HCT116 (cell line): ENCODE measurements around the gene ZNF423. TPM values are rescaled to one million over a fixed set of nuclear protein-coding genes. Genes with fewer than 3 reads are reported as not detected.

Source experiments
- ATAC-seq: fragments of 200-7000 bp; cut with Tn5 transposase; 2 replicates; pipeline ENCODE4 v1.9.1; 2020; ENCODE audit warnings: mild to moderate bottlenecking, moderate library complexity
- BruUV-seq: library from RNA; stranded (reverse); fragments of 400-500 nt; replicated peaks from 2 replicates; lab custom pipeline; 2021; lab: Mats Ljungman, UMichigan
- CTCF ChIA-PET: fragments of 300-600 bp; sonication (Branson Sonifier 250); formaldehyde crosslinking; loops from one replicate; lab custom pipeline; 2021; ENCODE audit warnings: antibody characterized with exemption; lab: Charles Lee
- POLR2A ChIA-PET: fragments of 300-600, 350-600 bp; sonication (Branson Sonifier 250); formaldehyde crosslinking; loops from one replicate; lab custom pipeline; 2021; ENCODE audit warnings: antibody characterized with exemption; lab: Charles Lee
- RAD21 ChIA-PET, 2 experiments: fragments of 300-600 bp; sonication (Branson Sonifier 250); formaldehyde crosslinking; loops; one replicate each; lab custom pipeline; 2023; ENCODE audit warnings: low total read pairs in 2 of 2; ENCODE audit not compliant: uncharacterized antibody in 2 of 2, unreplicated experiment in 2 of 2, low non-redundant PET in 1 of 2; lab: Charles Lee
- DNase-seq: peaks from one replicate; pipeline ENCODE4 v3.0.0-alpha.2; 2010; ENCODE audit warnings: low read depth, low spot score
- H2AFZ ChIP-seq: fragments of 200-600 bp; shearing (Covaris generic), sonication (generic); 2 replicates; pipeline ENCODE4 v1.6.1; 2017; ENCODE audit warnings: low read depth, mixed run types, mixed read lengths, antibody characterized with exemption, low read length; ENCODE audit not compliant: poor library complexity, severe bottlenecking
- H3K27ac ChIP-seq: 2 replicates; pipeline ENCODE4 v1.5.1; 2012; ENCODE audit warnings: low read depth, low read length
- H3K27me3 ChIP-seq: fragments of 200-600 bp; sonication (generic); 2 replicates; pipeline ENCODE4 v1.6.1; 2016; ENCODE audit warnings: mixed run types, low read length, mixed read lengths; ENCODE audit not compliant: insufficient read depth
- H3K36me3 ChIP-seq, 2 experiments: fragments of 200-500 bp in 1 of 2; fragments of 200-600 bp in 1 of 2; sonication (Bioruptor generic) in 1 of 2; sonication (generic) in 1 of 2; 2 replicates each; pipeline versions ENCODE4 v1.5.1 to v1.6.1; 2014 to 2016; ENCODE audit warnings: low read length in 2 of 2, inconsistent platforms in 1 of 2, mixed read lengths in 1 of 2, mixed run types in 1 of 2; ENCODE audit not compliant: insufficient read depth in 2 of 2, control insufficient read depth in 1 of 2
- H3K4me1 ChIP-seq, 2 experiments: fragments of 200-600 bp in 1 of 2; sonication (generic) in 1 of 2; 2 replicates each; pipeline versions ENCODE4 v1.5.1 to v1.6.1; 2012 to 2017; ENCODE audit warnings: low read length in 2 of 2, inconsistent platforms in 1 of 2, mild to moderate bottlenecking in 1 of 2, mixed read lengths in 1 of 2, mixed run types in 1 of 2, moderate library complexity in 1 of 2; ENCODE audit not compliant: insufficient read depth in 2 of 2, control insufficient read depth in 1 of 2
- H3K4me2 ChIP-seq: fragments of 200-600 bp; sonication (generic); 2 replicates; pipeline ENCODE4 v1.6.1; 2017; ENCODE audit warnings: mixed run types, low read length, mixed read lengths
- H3K4me3 ChIP-seq, 2 experiments: fragments of 200-600 bp in 1 of 2; sonication (generic) in 1 of 2; replicated peaks in 1 of 2; 2 replicates each; pipeline ENCODE4 v1.5.1; 2011 to 2016; ENCODE audit warnings: low read length in 2 of 2, control low read depth in 1 of 2, low read depth in 1 of 2, mild to moderate bottlenecking in 1 of 2, mixed read lengths in 1 of 2, mixed run types in 1 of 2
- H3K79me2 ChIP-seq: fragments of 200-600 bp; sonication (generic); 2 replicates; pipeline ENCODE4 v1.6.1; 2017; ENCODE audit warnings: mild to moderate bottlenecking, mixed run types, low read length, moderate library complexity, mixed read lengths; ENCODE audit not compliant: insufficient read depth
- H3K9ac ChIP-seq: fragments of 200-600 bp; sonication (generic); 2 replicates; pipeline ENCODE4 v1.6.1; 2016; ENCODE audit warnings: low read length, mixed read lengths
- H3K9me2 ChIP-seq: fragments of 200-600 bp; sonication (generic), shearing (Covaris generic); 2 replicates; pipeline ENCODE4 v1.6.1; 2017; ENCODE audit warnings: mixed run types, mild to moderate bottlenecking, moderate library complexity; ENCODE audit not compliant: insufficient read depth
- H3K9me3 ChIP-seq, 2 experiments: fragments of 200-500 bp in 1 of 2; fragments of 200-600 bp in 1 of 2; sonication (Bioruptor generic) in 1 of 2; sonication (generic) in 1 of 2; 2 replicates each; pipeline ENCODE4 v1.6.1; 2014 to 2017; ENCODE audit warnings: low read length in 2 of 2, mixed read lengths in 2 of 2, inconsistent platforms in 1 of 2, low read depth in 1 of 2, mild to moderate bottlenecking in 1 of 2, mixed run types in 1 of 2, moderate library complexity in 1 of 2; ENCODE audit not compliant: control insufficient read depth in 1 of 2, insufficient read depth in 1 of 2
- H4K20me1 ChIP-seq: fragments of 200-600 bp; sonication (generic), shearing (Covaris generic); 2 replicates; pipeline ENCODE4 v1.6.1; 2017; ENCODE audit warnings: mixed run types, mild to moderate bottlenecking, moderate library complexity; ENCODE audit not compliant: insufficient read depth
- ATF3 ChIP-seq: IDR thresholded peaks from 2 replicates; pipeline ENCODE4 v1.6.1; 2012
- CBX3 ChIP-seq: IDR thresholded peaks from 2 replicates; pipeline ENCODE4 v1.6.1; 2012; ENCODE audit warnings: low read depth
- CEBPB ChIP-seq: IDR thresholded peaks from 2 replicates; pipeline ENCODE4 v1.6.1; 2012; ENCODE audit warnings: low read depth
- CTCF ChIP-seq, 3 experiments: fragments of 200-600 bp in 1 of 3; sonication (generic) in 1 of 3; IDR thresholded peaks in 2 of 3; conservative IDR thresholded peaks in 1 of 3; 2 replicates each; pipeline ENCODE4 v1.5.1; 2012 to 2017; ENCODE audit warnings: low read depth in 2 of 3, low read length in 2 of 3, antibody characterized with exemption in 1 of 3, borderline replicate concordance in 1 of 3, control low read depth in 1 of 3, mild to moderate bottlenecking in 1 of 3, mixed read lengths in 1 of 3, mixed run types in 1 of 3, moderate library complexity in 1 of 3; ENCODE audit not compliant: insufficient read depth in 1 of 3
- EGR1 ChIP-seq: IDR thresholded peaks from 2 replicates; pipeline ENCODE4 v1.6.1; 2012; ENCODE audit warnings: low read depth
- ELF1 ChIP-seq: IDR thresholded peaks from 2 replicates; pipeline ENCODE4 v1.6.1; 2012; ENCODE audit warnings: low read depth, borderline replicate concordance
- EZH2 ChIP-seq: fragments of 200-600 bp; sonication (generic); IDR thresholded peaks from 2 replicates; pipeline ENCODE4 v1.6.1; 2017; ENCODE audit warnings: antibody characterized with exemption, mixed run types
- FOSL1 ChIP-seq: IDR thresholded peaks from 2 replicates; pipeline ENCODE4 v1.6.1; 2012; ENCODE audit warnings: low read depth
- JUND ChIP-seq: IDR thresholded peaks from 2 replicates; pipeline ENCODE4 v1.6.1; 2012
- POLR2A ChIP-seq: IDR thresholded peaks from 2 replicates; pipeline ENCODE4 v1.7.0; 2011; ENCODE audit warnings: borderline replicate concordance; ENCODE audit not compliant: insufficient read depth, insufficient read length; ENCODE audit errors: extremely low read depth
- POLR2AphosphoS5 ChIP-seq: IDR thresholded peaks from 2 replicates; pipeline ENCODE4 v1.6.1; 2011; ENCODE audit warnings: mild to moderate bottlenecking, low read depth, low read length, moderate library complexity
- RAD21 ChIP-seq: IDR thresholded peaks from 2 replicates; pipeline ENCODE4 v1.6.1; 2012; ENCODE audit warnings: low read depth, mild to moderate bottlenecking
- REST ChIP-seq: IDR thresholded peaks from 2 replicates; pipeline ENCODE4 v1.6.1; 2012; ENCODE audit warnings: low read depth
- SIN3A ChIP-seq: IDR thresholded peaks from 2 replicates; pipeline ENCODE4 v1.6.1; 2012; ENCODE audit warnings: low read depth
- SP1 ChIP-seq: IDR thresholded peaks from 2 replicates; pipeline ENCODE4 v1.6.1; 2012; ENCODE audit warnings: low read depth
- TCF7L2 ChIP-seq: IDR thresholded peaks from 2 replicates; pipeline ENCODE4 v1.7.0; 2011; ENCODE audit warnings: borderline replicate concordance, inconsistent platforms; ENCODE audit not compliant: insufficient read depth, insufficient read length; ENCODE audit errors: extremely low read depth
- ZNF274 ChIP-seq: fragments of 200-500 bp; sonication (Bioruptor generic); IDR thresholded peaks from 2 replicates; pipeline ENCODE4 v1.6.1; 2014; ENCODE audit warnings: mild to moderate bottlenecking, low read depth, low read length, inconsistent platforms
- intact Hi-C: fragments of 100-400 bp; cut with micrococcal nuclease; formaldehyde crosslinking; loops from 2 replicates; pipeline ENCODE4 v1.10.0; 2022
- total RNA-seq: library from RNA; stranded (reverse); gene quantifications from one replicate; pipeline ENCODE4 v1.2.1, GENCODE V29; 2021; ENCODE audit not compliant: unreplicated experiment

ZNF423 gene
- total RNA-seq, 1 experiment from 2014 or later = 0.22 TPM

DNA sequence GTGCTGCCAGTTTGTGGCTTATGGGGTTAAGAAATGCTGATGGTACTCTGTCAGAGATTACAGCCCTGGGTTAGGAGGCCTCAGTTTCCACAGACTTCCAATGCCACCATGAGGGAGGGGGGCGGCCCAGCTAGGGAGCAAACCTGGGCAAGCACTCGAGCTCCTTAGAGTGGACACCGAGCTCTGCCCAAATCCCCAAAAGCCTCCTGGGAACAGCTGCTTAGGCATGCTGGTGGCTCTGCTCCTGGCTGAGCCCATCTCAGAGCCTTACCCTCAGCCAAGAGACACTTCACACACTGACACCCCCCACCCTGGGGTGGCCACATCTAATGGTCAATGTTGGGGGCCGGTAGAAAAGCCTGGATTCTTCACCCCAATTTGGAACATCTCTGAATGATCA, 416.2 kb downstream of the ZNF423 start:
- H3K27ac ChIP-seq = no peak overlapping the region
- ChIA-PET POLR2A (interaction anchor here (0.6 kb wide), 1 partner anchor 113 kb away, joined by 3 read pairs; no protein-coding TSS in a partner anchor), CTCF (no interaction called here), RAD21 (no interaction called here)
- intact Hi-C loops = no loop called here
- H3K4me2 ChIP-seq = no peak overlapping the region
- H2AFZ ChIP-seq = no peak overlapping the region
- H3K4me3 ChIP-seq = no peak overlapping the region
- H3K9me3 ChIP-seq = no peaks in the 10 kb centered on the region
- DNase-seq = no peak
- no peaks in the 10 kb centered on the region for H3K4me1 ChIP-seq
- H3K9me2 ChIP-seq = no peaks in the 10 kb centered on the region
- H3K9ac ChIP-seq = no peak overlapping the region
- TF ChIP-seq CTCF (IDR thresholded peaks at IDR 0.05 in 2 of 3, conservative IDR thresholded peaks at IDR 0.05 in 1 of 3; ENCODE audit: borderline replicate concordance in 1 of 3, insufficient read depth in 1 of 3, low read depth in 2 of 3, low read length in 2 of 3) (no peak), RAD21 (no peak), FOSL1 (no peak), ZNF274 (no peak), TCF7L2 (no peak), EZH2 (no peak)
- no peaks in the 10 kb centered on the region for H3K79me2 ChIP-seq
- peaks cover 51% of the 10 kb centered on the region for H3K27me3 ChIP-seq
- H4K20me1 ChIP-seq = no peaks in the 10 kb centered on the region
- no peak for ATAC-seq
- no peaks in the 10 kb centered on the region for H3K36me3 ChIP-seq
- no TSS peak for BruUV-seq

DNA sequence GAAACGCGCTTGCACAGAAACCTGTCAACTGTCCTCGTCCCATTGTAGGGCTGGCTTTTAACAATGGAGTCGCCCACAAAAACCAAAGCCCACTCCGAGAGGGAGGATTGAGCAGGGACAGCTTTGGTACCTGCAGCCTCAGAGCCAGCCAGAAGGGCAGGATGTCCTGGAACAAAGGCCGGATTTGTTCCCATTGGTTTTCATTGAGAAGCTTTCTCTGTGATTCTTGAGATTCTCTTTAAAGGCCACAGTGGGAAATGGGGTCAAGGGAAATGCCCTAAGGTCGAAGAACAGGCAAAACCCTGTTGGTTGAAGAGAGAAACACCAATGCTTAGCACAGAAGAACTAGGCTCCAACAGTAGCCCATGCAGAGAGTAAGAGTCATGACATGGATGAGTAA, 416.9 kb downstream of the ZNF423 start:
- no peaks in the 10 kb centered on the region for H3K36me3 ChIP-seq
- no peaks in the 10 kb centered on the region for H4K20me1 ChIP-seq
- no peaks in the 10 kb centered on the region for H3K9me3 ChIP-seq
- intact Hi-C loops = no loop called here
- H3K79me2 ChIP-seq = no peaks in the 10 kb centered on the region
- no peaks in the 10 kb centered on the region for H3K4me1 ChIP-seq
- H2AFZ ChIP-seq = no peak overlapping the region
- no peak overlapping the region for H3K4me2 ChIP-seq
- no peak overlapping the region for H3K9ac ChIP-seq
- DNase-seq (no peak), ATAC-seq (no peak)
- BruUV-seq = no TSS peak
- no peaks in the 10 kb centered on the region for H3K9me2 ChIP-seq
- CTCF ChIA-PET = no interaction called here
- H3K4me3 ChIP-seq = no peak overlapping the region
- POLR2A ChIA-PET = no interaction called here
- H3K27ac ChIP-seq = no peak overlapping the region
- RAD21 ChIA-PET = no interaction called here
- H3K27me3 ChIP-seq = peaks cover 45% of the 10 kb centered on the region
- no peak for TF ChIP-seq SP1
- TF ChIP-seq POLR2A = no peak
- TF ChIP-seq EGR1 = no peak
- no peak for TF ChIP-seq RAD21
- no peak for TF ChIP-seq ELF1
- TF ChIP-seq EZH2 = no peak
- no peak for TF ChIP-seq CBX3
- no peak for TF ChIP-seq CEBPB
- no peak for TF ChIP-seq TCF7L2
- no peak for TF ChIP-seq POLR2AphosphoS5
- TF ChIP-seq JUND = no peak
- no peak for TF ChIP-seq FOSL1
- no peak for TF ChIP-seq SIN3A
- TF ChIP-seq REST = no peak
- TF ChIP-seq ATF3 = no peak
